ENCODE measurements around the gene PLAGL2. TPM values are rescaled to one million over a fixed set of nuclear protein-coding genes. Genes with fewer than 3 reads are reported as not detected.
"Not testable (repeated sequence)": the region's sequence is repeated elsewhere in the genome, so short reads cannot be mapped to it uniquely, and the experiment has no call there.

Gene PLAGL2
- total and polyA plus RNA-seq, 9 of the 15 experiments (the other 6 are each of a cell fraction or from before 2014, with no cell fraction given): 3.1 to 24.3 (median 6.4) TPM

DNA sequence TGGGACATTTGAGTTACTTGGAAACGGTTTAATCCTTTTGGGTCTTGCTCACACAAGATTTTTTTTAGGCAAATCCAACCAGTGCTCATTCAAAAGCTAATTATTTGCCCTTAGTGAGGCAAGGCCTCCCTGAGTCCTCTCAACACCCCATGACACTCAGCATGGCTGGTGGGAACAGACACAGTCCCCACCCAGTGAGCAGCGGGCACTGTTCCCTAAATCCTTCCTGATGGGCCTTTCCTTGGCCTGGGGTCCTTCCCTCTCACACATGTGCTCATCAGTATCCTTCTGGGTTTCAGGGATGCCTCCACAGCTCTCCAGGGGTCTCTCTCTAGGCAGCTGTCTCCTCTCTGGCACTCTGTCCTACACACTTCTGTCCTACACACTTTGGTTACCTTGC is 28.0 kb downstream of the PLAGL2 start:
- H3K36me3 ChIP-seq (ENCODE audit: control insufficient read depth, insufficient read depth, low read length): no peaks in the 10 kb centered on the region
- POLR2A ChIA-PET: interaction anchor here (0.7 to 1.9 kb wide), 4 partner anchors 10 to 136 kb away, joined by 3 to 5 read pairs (median 4); no protein-coding TSS in a partner anchor
- H3K79me2 ChIP-seq (ENCODE audit: control insufficient read depth, insufficient read depth, low read length): no peaks in the 10 kb centered on the region
- H2AFZ ChIP-seq (ENCODE audit: low read depth, low read length): no peak overlapping the region
- CTCF ChIA-PET (ENCODE audit: low intra/inter-chr PET ratio): no interaction called here
- TF ChIP-seq ARHGAP35 (IDR thresholded peaks at IDR 0.05; ENCODE audit: partially characterized antibody) (no peak), DDX20 (tag; IDR thresholded peaks at IDR 0.05; ENCODE audit: low read depth) (no peak)
- TF ChIP-seq, protein P1, sequence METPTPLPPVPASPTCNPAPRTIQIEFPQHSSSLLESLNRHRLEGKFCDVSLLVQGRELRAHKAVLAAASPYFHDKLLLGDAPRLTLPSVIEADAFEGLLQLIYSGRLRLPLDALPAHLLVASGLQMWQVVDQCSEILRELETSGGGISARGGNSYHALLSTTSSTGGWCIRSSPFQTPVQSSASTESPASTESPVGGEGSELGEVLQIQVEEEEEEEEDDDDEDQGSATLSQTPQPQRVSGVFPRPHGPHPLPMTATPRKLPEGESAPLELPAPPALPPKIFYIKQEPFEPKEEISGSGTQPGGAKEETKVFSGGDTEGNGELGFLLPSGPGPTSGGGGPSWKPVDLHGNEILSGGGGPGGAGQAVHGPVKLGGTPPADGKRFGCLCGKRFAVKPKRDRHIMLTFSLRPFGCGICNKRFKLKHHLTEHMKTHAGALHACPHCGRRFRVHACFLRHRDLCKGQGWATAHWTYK (CRISPR knock-in tag; IDR thresholded peaks at IDR 0.05): no peak
- no peak overlapping the region for H3K4me2 ChIP-seq (ENCODE audit: insufficient read depth, low read length)
- no TSS peak for BruUV-seq (replicated peaks)
- no peak overlapping the region for H3K27ac ChIP-seq (ENCODE audit: extremely low read depth, low read depth, low read length)
- H3K9me1 ChIP-seq (ENCODE audit: control insufficient read depth, insufficient read depth, low read length): no peaks in the 10 kb centered on the region
- no peaks in the 10 kb centered on the region for H3K27me3 ChIP-seq (ENCODE audit: control insufficient read depth in 2 of 2, insufficient read depth in 2 of 2, low read length in 2 of 2)
- WGBS (ENCODE audit: insufficient coverage, low coverage, missing lambda C conversion rate): 18% methylated on average over 2 of the region's 2 CpGs
- H3K9me3 ChIP-seq (replicated peaks; ENCODE audit: control insufficient read depth, insufficient read depth, low read depth, low read length): no peaks in the 10 kb centered on the region
- no peak overlapping the region for H3K4me3 ChIP-seq
- DNase-seq (ENCODE audit: extremely low read depth in 1 of 4, low spot score in 3 of 4) (no peak), FAIRE-seq (no peak), ATAC-seq (no peak)
- H3K4me1 ChIP-seq (replicated peaks in 1 of 2; ENCODE audit: control insufficient read depth in 2 of 2, insufficient read depth in 2 of 2, low read length in 2 of 2): no peaks in the 10 kb centered on the region; a peak in 2 of 5 replicates
- no peaks in the 10 kb centered on the region for H4K20me1 ChIP-seq (replicated peaks; ENCODE audit: control insufficient read depth, insufficient read depth, low read length)
- intact Hi-C loops (cut with micrococcal nuclease): no loop called here
- in situ Hi-C loops (cut with MboI): no loop called here
- no peak overlapping the region for H3K9ac ChIP-seq (ENCODE audit: insufficient read depth in 1 of 2, low read depth in 2 of 2, low read length in 2 of 2)

- CTCF ChIA-PET (ENCODE audit: low intra/inter-chr PET ratio): not testable (repeated sequence)
- WGBS (ENCODE audit: insufficient coverage, low coverage, missing lambda C conversion rate): 33% methylated on average over 7 of the region's 7 CpGs
These were observed 29.8 kb downstream of the PLAGL2 start for GRCh38 chr20:32177696-32178095.

More at GRCh38 chr20:32177696-32178095, 29.8 kb downstream of the PLAGL2 start:
- in situ Hi-C loops (cut with MboI); H3K4me1 ChIP-seq (replicated peaks in 1 of 2; ENCODE audit: control insufficient read depth in 2 of 2, insufficient read depth in 2 of 2, low read length in 2 of 2); H3K9me1 ChIP-seq (ENCODE audit: control insufficient read depth, insufficient read depth, low read length); DNase-seq (ENCODE audit: extremely low read depth in 1 of 4, low spot score in 3 of 4); FAIRE-seq; H3K4me2 ChIP-seq (ENCODE audit: insufficient read depth, low read length); H3K36me3 ChIP-seq (ENCODE audit: control insufficient read depth, insufficient read depth, low read length); H3K79me2 ChIP-seq (ENCODE audit: control insufficient read depth, insufficient read depth, low read length); H3K27ac ChIP-seq (ENCODE audit: extremely low read depth, low read depth, low read length); H3K9me3 ChIP-seq (replicated peaks; ENCODE audit: control insufficient read depth, insufficient read depth, low read depth, low read length); H3K9ac ChIP-seq (ENCODE audit: insufficient read depth in 1 of 2, low read depth in 2 of 2, low read length in 2 of 2); H2AFZ ChIP-seq (ENCODE audit: low read depth, low read length); ATAC-seq; H4K20me1 ChIP-seq (replicated peaks; ENCODE audit: control insufficient read depth, insufficient read depth, low read length); H3K4me3 ChIP-seq; POLR2A ChIA-PET; H3K27me3 ChIP-seq (ENCODE audit: control insufficient read depth in 2 of 2, insufficient read depth in 2 of 2, low read length in 2 of 2); intact Hi-C loops (cut with micrococcal nuclease); BruUV-seq (replicated peaks): not testable (repeated sequence)
